Esophagus muscularis mucosa (tissue), 4 donors: ENCODE results near the gene CLTA. TPM values are rescaled to one million over a fixed set of nuclear protein-coding genes. Genes with fewer than 3 reads are reported as not detected.

Experiments used
- DNase-seq: peaks from one replicate; pipeline ENCODE4 v3.0.0-alpha.2; 2017; ENCODE audit errors: extremely low spot score
- H3K27ac ChIP-seq, 4 donors: fragments of 200-600 bp; sonication (generic); replicated peaks in 1 of 4; 1 replicate in 3 of 4; 2 replicates in 1 of 4; pipeline ENCODE4 v1.5.1; 2016 to 2019; ENCODE audit warnings: mild to moderate bottlenecking in 1 of 4
- H3K27me3 ChIP-seq, 4 donors: fragments of 200-600 bp; sonication (generic); one replicate each; pipeline versions ENCODE4 v1.5.1 to v1.6.0; 2016 to 2019
- H3K36me3 ChIP-seq, 4 donors: fragments of 200-600 bp; sonication (generic); one replicate each; pipeline ENCODE4 v1.5.1; 2016 to 2019
- H3K4me1 ChIP-seq, 4 donors: fragments of 200-600 bp; sonication (generic); one replicate each; pipeline ENCODE4 v1.5.1; 2016 to 2019
- H3K4me3 ChIP-seq, 4 donors: fragments of 200-600 bp; sonication (generic); 1 replicate in 2 of 4; 2 replicates in 2 of 4; pipeline ENCODE4 v1.5.1; 2016 to 2019; ENCODE audit warnings: mild to moderate bottlenecking in 4 of 4, moderate library complexity in 1 of 4
- H3K9me3 ChIP-seq, 4 donors: fragments of 200-600 bp; sonication (generic); 1 replicate in 3 of 4; 2 replicates in 1 of 4; pipeline ENCODE4 v1.5.1; 2016 to 2019
- EP300 ChIP-seq: sonication (generic); formaldehyde crosslinking; IDR thresholded peaks from one replicate; pipeline ENCODE4 v1.6.1; 2017; ENCODE audit warnings: antibody characterized with exemption
- POLR2A ChIP-seq: fragments of 450-650 bp; IDR thresholded peaks from one replicate; pipeline ENCODE4 v1.6.1; 2017; ENCODE audit warnings: antibody characterized with exemption, moderate library complexity, mild to moderate bottlenecking, low read depth
- POLR2AphosphoS5 ChIP-seq, 2 donors: sonication (generic); formaldehyde crosslinking; IDR thresholded peaks; one replicate each; pipeline ENCODE4 v1.6.1; 2017; ENCODE audit warnings: antibody characterized with exemption in 2 of 2
- WGBS: methylation state at CpG from one replicate; pipeline ENCODE4 v1.1.5; 2018; 5-methylcytosine and 5-hydroxymethylcytosine counted together
- intact Hi-C: fragments of 100-400 bp; cut with DNase I; formaldehyde crosslinking; loops from one replicate; pipeline ENCODE4 v1.15.1; 2023
- total RNA-seq, 4 donors: library from RNA; depleted of rRNA; stranded (reverse); fragments of >200 nt; gene quantifications; one replicate each; pipeline versions ENCODE4 v1.1.0 to v1.2.1, GENCODE V29; 2016
- TF ChIP-seq, protein P1 (sequence below), 3 experiments: fragments of 200-600 bp in 2 of 3; fragments of 450-650 bp in 1 of 3; sonication (generic) in 2 of 3; IDR thresholded peaks; one replicate each; pipeline ENCODE4 v1.5.1; 2017 to 2019; ENCODE audit warnings: antibody characterized with exemption in 3 of 3, mild to moderate bottlenecking in 2 of 3, moderate library complexity in 1 of 3

CLTA gene
- total RNA-seq, 4 donors from 2014 or later: 125 to 178 (median 159) TPM

DNA sequence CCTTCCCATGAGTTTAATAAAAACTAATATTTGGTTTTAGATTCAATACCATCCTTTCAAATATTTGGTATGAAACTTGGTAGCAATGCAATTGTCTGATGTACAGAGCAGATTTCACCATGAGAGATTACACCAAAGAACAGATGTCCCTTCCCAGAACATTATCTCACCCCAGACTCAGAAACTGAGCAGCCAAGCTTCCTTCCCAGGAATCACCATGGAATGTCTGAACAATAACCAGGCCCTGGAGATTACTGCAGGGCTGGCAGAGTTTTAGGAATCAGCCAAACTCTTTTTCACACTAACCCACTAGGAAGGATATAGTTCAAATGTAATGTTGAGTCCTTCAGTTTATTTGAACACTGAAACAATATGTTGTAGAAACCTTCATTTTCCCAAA lies 23.9 kb downstream of the CLTA start:
- H3K27ac ChIP-seq: peak overlapping the region; percentile 18 to 42 (median 31)
- no peak overlapping the region for H3K4me3 ChIP-seq
- no peaks in the 10 kb centered on the region for H3K9me3 ChIP-seq
- intact Hi-C loops: no loop called here
- peaks cover 40 to 80% (median 64%) of the 10 kb centered on the region in 4 donors for H3K36me3 ChIP-seq
- TF ChIP-seq POLR2A (no peak), POLR2AphosphoS5 (IDR thresholded peaks at IDR 0.05) (peak in 1 of 2 donors; percentile 36)
- H3K27me3 ChIP-seq: no peaks in the 10 kb centered on the region
- DNase-seq: no peak
- peaks cover 48 to 68% (median 59%) of the 10 kb centered on the region in 4 donors for H3K4me1 ChIP-seq

DNA sequence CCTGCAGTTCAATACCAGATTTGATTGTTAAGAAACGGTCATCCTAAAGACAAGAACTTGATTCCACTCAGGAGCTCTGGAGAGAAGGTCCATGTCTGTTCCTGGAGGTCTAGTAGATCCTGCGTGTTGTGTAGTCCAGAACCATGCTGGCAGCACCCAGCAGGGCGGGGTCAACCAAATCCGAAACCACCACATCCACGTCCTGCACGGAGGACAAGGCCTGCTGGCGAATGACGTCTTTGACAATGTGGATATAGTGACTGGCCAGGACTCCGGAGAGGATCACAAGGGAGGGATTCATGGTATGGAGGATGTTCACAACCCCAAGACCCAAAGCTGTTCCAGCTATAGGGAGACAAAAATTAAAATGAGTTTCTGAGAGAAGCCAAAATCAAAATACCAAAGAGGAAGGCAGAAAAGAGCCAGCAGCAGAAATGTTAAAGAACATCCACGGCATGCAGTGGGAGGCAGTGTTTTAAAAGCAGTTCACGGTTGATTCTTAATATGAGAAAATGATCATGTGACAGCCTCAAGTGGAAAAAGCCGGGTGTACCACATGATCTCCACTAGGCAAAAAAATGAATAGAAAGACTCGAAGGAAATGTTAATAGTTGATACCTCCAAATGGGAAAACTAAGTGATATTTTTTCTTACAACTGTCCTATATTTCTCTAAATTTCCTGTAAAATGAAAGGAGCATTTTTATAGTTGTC lies 26.7 kb downstream of the CLTA start:
- TF ChIP-seq POLR2AphosphoS5 (IDR thresholded peaks at IDR 0.05): no peak
- TF ChIP-seq, protein P1, sequence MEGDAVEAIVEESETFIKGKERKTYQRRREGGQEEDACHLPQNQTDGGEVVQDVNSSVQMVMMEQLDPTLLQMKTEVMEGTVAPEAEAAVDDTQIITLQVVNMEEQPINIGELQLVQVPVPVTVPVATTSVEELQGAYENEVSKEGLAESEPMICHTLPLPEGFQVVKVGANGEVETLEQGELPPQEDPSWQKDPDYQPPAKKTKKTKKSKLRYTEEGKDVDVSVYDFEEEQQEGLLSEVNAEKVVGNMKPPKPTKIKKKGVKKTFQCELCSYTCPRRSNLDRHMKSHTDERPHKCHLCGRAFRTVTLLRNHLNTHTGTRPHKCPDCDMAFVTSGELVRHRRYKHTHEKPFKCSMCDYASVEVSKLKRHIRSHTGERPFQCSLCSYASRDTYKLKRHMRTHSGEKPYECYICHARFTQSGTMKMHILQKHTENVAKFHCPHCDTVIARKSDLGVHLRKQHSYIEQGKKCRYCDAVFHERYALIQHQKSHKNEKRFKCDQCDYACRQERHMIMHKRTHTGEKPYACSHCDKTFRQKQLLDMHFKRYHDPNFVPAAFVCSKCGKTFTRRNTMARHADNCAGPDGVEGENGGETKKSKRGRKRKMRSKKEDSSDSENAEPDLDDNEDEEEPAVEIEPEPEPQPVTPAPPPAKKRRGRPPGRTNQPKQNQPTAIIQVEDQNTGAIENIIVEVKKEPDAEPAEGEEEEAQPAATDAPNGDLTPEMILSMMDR (IDR thresholded peaks at IDR 0.05): no peak
- no peak for TF ChIP-seq POLR2A
- TF ChIP-seq EP300: no peak
- intact Hi-C loops: no loop called here
- peaks cover 23 to 40% (median 33%) of the 10 kb centered on the region in 4 donors for H3K4me1 ChIP-seq
- peaks cover 37 to 80% (median 69%) of the 10 kb centered on the region in 4 donors for H3K36me3 ChIP-seq
- WGBS: 63% methylated on average over 13 of the region's 13 CpGs
- no peaks in the 10 kb centered on the region for H3K27me3 ChIP-seq
- peaks cover 0 to 1% (median 0%) of the 10 kb centered on the region in 4 donors for H3K9me3 ChIP-seq
- peak overlapping the region in 2 of 4 donors; percentile 17 to 36 for H3K27ac ChIP-seq
- H3K4me3 ChIP-seq: no peak overlapping the region
- no peak for DNase-seq

DNA sequence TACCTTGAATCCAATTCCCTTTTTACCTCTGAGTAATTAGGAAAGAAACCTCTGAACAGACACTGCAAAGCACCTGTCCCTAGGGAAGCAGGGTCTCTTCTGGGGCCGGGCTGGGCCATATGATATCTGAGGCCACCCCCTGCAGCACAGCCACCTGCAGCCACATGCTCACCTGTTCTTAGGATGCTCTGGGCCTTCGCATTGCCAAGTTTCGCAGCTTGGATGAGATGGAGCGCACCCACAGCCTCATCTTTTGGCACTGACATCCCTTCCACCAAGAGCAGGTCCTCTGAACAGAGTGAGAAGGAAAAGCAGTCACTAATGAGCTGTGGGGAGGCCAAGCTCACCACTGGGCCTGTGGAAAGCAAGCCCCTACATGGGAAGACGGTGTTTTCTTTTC lies 27.3 kb downstream of the CLTA start:
- intact Hi-C loops: no loop called here
- Histone ChIP-seq H3K4me1 (peaks cover 23 to 38% (median 32%) of the 10 kb centered on the region in 4 donors), H3K27me3 (no peaks in the 10 kb centered on the region), H3K9me3 (peaks cover 0 to 7% (median 0%) of the 10 kb centered on the region in 4 donors), H3K36me3 (peaks cover 43 to 80% (median 70%) of the 10 kb centered on the region in 4 donors), H3K4me3 (no peak overlapping the region), H3K27ac (no peak overlapping the region)
- 92% methylated on average over 5 of the region's 5 CpGs for WGBS
- TF ChIP-seq EP300: no peak
- TF ChIP-seq POLR2AphosphoS5 (IDR thresholded peaks at IDR 0.05): no peak
- TF ChIP-seq, protein P1 (IDR thresholded peaks at IDR 0.05): no peak
- no peak for TF ChIP-seq POLR2A
- DNase-seq: no peak

DNA sequence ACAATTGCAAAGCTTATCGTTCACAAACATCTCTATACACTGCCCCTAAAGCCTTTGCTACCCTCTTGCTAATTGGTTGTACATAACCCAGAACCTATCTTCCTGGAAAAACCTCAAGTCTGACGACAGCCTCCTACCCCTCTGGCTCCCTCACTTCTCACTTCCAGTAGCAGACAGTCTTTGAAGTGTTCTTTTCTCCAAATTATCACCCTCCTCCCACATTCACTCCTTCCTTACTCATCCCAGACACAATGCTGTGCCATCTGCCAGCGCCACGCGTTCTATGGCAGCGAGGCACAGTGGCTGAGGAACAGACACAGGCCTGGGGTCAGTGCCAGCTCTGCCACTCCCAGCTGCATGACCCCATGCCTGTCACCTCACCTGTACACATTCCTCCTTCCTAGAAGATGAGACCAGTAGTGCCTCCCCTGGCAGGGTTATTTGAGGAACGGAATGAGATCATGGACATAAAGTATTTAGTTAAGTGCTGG lies 27.7 kb downstream of the CLTA start:
- Histone ChIP-seq H3K4me3 (no peak overlapping the region), H3K9me3 (peaks cover 0 to 7% (median 0%) of the 10 kb centered on the region in 4 donors), H3K4me1 (peaks cover 23 to 35% (median 28%) of the 10 kb centered on the region in 4 donors), H3K27me3 (no peaks in the 10 kb centered on the region), H3K27ac (no peak overlapping the region), H3K36me3 (peaks cover 48 to 80% (median 70%) of the 10 kb centered on the region in 4 donors)
- intact Hi-C loops: no loop called here
- TF ChIP-seq POLR2A: no peak
- TF ChIP-seq, protein P1 (IDR thresholded peaks at IDR 0.05): no peak
- TF ChIP-seq POLR2AphosphoS5 (IDR thresholded peaks at IDR 0.05): no peak
- no peak for TF ChIP-seq EP300
- WGBS: 88% methylated on average over 7 of the region's 7 CpGs
- DNase-seq: no peak

DNA sequence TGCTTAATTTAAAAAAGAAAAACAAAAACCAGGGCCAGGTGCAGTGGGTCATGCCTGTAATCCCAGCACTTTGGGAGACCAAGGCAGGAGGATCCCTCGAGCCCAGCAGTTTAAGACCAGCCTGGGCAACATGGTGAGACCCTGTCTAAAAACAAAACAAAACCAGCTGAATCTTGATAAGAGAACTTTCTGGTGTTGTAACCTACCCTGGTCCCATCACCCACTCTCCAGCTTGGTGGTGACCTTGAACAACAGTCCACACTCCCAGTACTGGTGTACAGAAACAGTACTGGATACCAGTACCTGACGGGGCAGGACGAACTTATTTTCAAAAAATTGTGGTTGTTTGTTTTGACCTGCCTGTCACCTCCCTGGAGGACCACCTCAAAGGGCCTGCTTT lies 30.9 kb downstream of the CLTA start:
- intact Hi-C loops: no loop called here
- peaks cover 0 to 7% (median 0%) of the 10 kb centered on the region in 4 donors for H3K9me3 ChIP-seq
- peaks cover 72 to 99% (median 95%) of the 10 kb centered on the region in 4 donors for H3K36me3 ChIP-seq
- H3K27me3 ChIP-seq: no peaks in the 10 kb centered on the region
- TF ChIP-seq, protein P1 (IDR thresholded peaks at IDR 0.05): no peak
- TF ChIP-seq EP300: no peak
- TF ChIP-seq POLR2AphosphoS5 (IDR thresholded peaks at IDR 0.05): no peak
- no peak for TF ChIP-seq POLR2A
- H3K27ac ChIP-seq: no peak overlapping the region
- no peak overlapping the region for H3K4me3 ChIP-seq
- no peak for DNase-seq
- WGBS: 100% methylated on average over 3 of the region's 3 CpGs
- H3K4me1 ChIP-seq: peaks cover 3 to 14% (median 7%) of the 10 kb centered on the region in 4 donors
